GM12878 (cell line): ENCODE data around the gene SIT1. TPM values are rescaled to one million over a fixed set of nuclear protein-coding genes. Genes with fewer than 3 reads are reported as not detected.

Experiments used
- GATAD2B ChIP-seq: fragments of 450-650 bp; conservative IDR thresholded peaks from 2 replicates; pipeline ENCODE4 v1.6.1; 2017; ENCODE audit warnings: low read depth, mild to moderate bottlenecking, moderate library complexity
- polyA plus RNA-seq, 11 experiments: library from polyadenylated mRNA; depleted of rRNA in 4 of 11; unstranded in 6 of 11; stranded (reverse) in 5 of 11; fragments of >200 nt; fragmentation: Nextera tagmentation in 4 of 11; fragmentation: Illumina TruSeq in 1 of 11; extraction: Ambion mirVana in 4 of 11; extraction: Trizol in 1 of 11; gene quantifications; 1 replicate in 1 of 11; 2 replicates in 10 of 11; pipeline versions ENCODE4 v1.2.1 to v1.2.3, GENCODE V29; 2011 to 2016; ENCODE audit warnings: inconsistent platforms in 2 of 11, missing spikeins in 2 of 11, low read depth in 1 of 11
- total RNA-seq, 4 experiments: library from RNA; depleted of rRNA in 3 of 4; stranded (reverse); fragments of >200 nt in 3 of 4; fragmentation: Illumina TruSeq in 1 of 4; extraction: Trizol in 1 of 4; gene quantifications; 2 replicates each; pipeline versions ENCODE4 v1.2.1 to v1.2.3, GENCODE V29; 2013 to 2021
- TF ChIP-seq, protein P1 (sequence below): fragments of 450-650 bp; IDR thresholded peaks from 2 replicates; pipeline ENCODE4 v1.6.1; 2016; ENCODE audit warnings: mild to moderate bottlenecking, moderate library complexity, borderline replicate concordance
- TF ChIP-seq, protein P2 (sequence below): fragments of 450-650 bp; IDR thresholded peaks from 2 replicates; pipeline ENCODE4 v1.6.1; 2017; ENCODE audit warnings: antibody characterized with exemption, mild to moderate bottlenecking, moderate library complexity

Gene SIT1
- total and polyA plus RNA-seq, 10 of the 15 experiments (the other 5 are each of a cell fraction or from before 2014, with no cell fraction given): 0.97 to 137 (median 59.7) TPM

DNA sequence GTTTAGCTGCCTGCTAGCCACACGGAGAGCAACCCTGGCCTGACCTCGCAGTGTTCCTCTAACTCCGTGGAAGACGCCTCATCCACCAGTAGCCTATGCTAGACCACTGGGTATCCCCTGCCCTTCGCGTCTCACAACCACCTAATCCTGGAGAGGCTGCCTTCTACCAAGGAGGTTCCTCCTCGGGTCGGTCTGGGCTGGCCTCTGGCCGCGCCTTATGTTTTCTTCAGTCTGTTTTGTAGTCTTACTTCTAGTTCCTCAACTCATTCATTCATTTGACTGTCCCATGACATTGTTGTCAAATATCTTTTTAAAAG is 40.6 kb upstream of the SIT1 start (continued):
- TF ChIP-seq, protein P1, sequence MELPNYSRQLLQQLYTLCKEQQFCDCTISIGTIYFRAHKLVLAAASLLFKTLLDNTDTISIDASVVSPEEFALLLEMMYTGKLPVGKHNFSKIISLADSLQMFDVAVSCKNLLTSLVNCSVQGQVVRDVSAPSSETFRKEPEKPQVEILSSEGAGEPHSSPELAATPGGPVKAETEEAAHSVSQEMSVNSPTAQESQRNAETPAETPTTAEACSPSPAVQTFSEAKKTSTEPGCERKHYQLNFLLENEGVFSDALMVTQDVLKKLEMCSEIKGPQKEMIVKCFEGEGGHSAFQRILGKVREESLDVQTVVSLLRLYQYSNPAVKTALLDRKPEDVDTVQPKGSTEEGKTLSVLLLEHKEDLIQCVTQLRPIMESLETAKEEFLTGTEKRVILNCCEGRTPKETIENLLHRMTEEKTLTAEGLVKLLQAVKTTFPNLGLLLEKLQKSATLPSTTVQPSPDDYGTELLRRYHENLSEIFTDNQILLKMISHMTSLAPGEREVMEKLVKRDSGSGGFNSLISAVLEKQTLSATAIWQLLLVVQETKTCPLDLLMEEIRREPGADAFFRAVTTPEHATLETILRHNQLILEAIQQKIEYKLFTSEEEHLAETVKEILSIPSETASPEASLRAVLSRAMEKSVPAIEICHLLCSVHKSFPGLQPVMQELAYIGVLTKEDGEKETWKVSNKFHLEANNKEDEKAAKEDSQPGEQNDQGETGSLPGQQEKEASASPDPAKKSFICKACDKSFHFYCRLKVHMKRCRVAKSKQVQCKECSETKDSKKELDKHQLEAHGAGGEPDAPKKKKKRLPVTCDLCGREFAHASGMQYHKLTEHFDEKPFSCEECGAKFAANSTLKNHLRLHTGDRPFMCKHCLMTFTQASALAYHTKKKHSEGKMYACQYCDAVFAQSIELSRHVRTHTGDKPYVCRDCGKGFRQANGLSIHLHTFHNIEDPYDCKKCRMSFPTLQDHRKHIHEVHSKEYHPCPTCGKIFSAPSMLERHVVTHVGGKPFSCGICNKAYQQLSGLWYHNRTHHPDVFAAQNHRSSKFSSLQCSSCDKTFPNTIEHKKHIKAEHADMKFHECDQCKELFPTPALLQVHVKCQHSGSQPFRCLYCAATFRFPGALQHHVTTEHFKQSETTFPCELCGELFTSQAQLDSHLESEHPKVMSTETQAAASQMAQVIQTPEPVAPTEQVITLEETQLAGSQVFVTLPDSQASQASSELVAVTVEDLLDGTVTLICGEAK: no peak
- TF ChIP-seq, protein P2, sequence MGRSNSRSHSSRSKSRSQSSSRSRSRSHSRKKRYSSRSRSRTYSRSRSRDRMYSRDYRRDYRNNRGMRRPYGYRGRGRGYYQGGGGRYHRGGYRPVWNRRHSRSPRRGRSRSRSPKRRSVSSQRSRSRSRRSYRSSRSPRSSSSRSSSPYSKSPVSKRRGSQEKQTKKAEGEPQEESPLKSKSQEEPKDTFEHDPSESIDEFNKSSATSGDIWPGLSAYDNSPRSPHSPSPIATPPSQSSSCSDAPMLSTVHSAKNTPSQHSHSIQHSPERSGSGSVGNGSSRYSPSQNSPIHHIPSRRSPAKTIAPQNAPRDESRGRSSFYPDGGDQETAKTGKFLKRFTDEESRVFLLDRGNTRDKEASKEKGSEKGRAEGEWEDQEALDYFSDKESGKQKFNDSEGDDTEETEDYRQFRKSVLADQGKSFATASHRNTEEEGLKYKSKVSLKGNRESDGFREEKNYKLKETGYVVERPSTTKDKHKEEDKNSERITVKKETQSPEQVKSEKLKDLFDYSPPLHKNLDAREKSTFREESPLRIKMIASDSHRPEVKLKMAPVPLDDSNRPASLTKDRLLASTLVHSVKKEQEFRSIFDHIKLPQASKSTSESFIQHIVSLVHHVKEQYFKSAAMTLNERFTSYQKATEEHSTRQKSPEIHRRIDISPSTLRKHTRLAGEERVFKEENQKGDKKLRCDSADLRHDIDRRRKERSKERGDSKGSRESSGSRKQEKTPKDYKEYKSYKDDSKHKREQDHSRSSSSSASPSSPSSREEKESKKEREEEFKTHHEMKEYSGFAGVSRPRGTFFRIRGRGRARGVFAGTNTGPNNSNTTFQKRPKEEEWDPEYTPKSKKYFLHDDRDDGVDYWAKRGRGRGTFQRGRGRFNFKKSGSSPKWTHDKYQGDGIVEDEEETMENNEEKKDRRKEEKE: no peak
- no peak for TF ChIP-seq GATAD2B
